ENCODE results near the gene GNL3L.

DNA sequence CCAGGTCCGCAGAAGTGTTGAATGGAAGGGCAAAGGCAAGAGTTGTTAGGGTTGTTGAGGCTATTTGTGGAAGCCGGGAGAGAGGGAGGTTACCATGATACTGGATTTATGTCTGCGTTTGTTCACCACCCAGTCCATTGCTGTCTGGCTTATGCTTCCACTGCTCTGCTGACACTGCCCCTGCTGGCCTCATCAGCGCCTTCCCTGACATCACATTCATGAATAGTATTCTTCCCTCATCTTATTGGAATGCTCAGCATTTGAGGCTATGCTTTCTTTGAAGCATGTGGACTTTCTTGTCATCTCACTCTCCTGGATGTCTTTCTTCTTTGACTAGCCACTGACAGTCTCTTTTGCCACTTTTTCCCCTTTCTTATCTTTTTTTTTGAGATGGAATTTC, 10.3 kb downstream of the GNL3L start:
- TF ChIP-seq, protein P1, sequence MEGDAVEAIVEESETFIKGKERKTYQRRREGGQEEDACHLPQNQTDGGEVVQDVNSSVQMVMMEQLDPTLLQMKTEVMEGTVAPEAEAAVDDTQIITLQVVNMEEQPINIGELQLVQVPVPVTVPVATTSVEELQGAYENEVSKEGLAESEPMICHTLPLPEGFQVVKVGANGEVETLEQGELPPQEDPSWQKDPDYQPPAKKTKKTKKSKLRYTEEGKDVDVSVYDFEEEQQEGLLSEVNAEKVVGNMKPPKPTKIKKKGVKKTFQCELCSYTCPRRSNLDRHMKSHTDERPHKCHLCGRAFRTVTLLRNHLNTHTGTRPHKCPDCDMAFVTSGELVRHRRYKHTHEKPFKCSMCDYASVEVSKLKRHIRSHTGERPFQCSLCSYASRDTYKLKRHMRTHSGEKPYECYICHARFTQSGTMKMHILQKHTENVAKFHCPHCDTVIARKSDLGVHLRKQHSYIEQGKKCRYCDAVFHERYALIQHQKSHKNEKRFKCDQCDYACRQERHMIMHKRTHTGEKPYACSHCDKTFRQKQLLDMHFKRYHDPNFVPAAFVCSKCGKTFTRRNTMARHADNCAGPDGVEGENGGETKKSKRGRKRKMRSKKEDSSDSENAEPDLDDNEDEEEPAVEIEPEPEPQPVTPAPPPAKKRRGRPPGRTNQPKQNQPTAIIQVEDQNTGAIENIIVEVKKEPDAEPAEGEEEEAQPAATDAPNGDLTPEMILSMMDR (CRISPR knock-in tag; IDR thresholded peaks at IDR 0.05), result no peak
- TF ChIP-seq, protein P2, sequence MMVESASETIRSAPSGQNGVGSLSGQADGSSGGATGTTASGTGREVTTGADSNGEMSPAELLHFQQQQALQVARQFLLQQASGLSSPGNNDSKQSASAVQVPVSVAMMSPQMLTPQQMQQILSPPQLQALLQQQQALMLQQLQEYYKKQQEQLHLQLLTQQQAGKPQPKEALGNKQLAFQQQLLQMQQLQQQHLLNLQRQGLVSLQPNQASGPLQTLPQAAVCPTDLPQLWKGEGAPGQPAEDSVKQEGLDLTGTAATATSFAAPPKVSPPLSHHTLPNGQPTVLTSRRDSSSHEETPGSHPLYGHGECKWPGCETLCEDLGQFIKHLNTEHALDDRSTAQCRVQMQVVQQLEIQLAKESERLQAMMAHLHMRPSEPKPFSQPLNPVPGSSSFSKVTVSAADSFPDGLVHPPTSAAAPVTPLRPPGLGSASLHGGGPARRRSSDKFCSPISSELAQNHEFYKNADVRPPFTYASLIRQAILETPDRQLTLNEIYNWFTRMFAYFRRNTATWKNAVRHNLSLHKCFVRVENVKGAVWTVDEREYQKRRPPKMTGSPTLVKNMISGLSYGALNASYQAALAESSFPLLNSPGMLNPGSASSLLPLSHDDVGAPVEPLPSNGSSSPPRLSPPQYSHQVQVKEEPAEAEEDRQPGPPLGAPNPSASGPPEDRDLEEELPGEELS (CRISPR knock-in tag; IDR thresholded peaks at IDR 0.05), result no peak
- TF ChIP-seq FOXJ3 (CRISPR knock-in tag; IDR thresholded peaks at IDR 0.05; ENCODE audit: borderline replicate concordance), result no peak
- no peak for TF ChIP-seq LBX2 (CRISPR knock-in tag; IDR thresholded peaks at IDR 0.05; ENCODE audit: borderline replicate concordance)
